Mucosa of gallbladder (tissue), 1 donor: ENCODE results near the gene DPEP1. TPM values are rescaled to one million over a fixed set of nuclear protein-coding genes. Genes with fewer than 3 reads are reported as not detected.
"Not testable (repeated sequence)": the region's sequence is repeated elsewhere in the genome, so short reads cannot be mapped to it uniquely, and the experiment has no call there.

Experiments
- DNase-seq: peaks from one replicate; pipeline ENCODE4 v3.0.0-alpha.2; 2020; ENCODE audit warnings: low spot score
- total RNA-seq: library from RNA; stranded (reverse); gene quantifications from one replicate; pipeline ENCODE4 v1.2.1, GENCODE V29; 2021
- donor health status: DM: no; HTN: no; CAD: no.

DPEP1 gene
- total RNA-seq, 1 donor from 2014 or later = 2.5 TPM

DNA sequence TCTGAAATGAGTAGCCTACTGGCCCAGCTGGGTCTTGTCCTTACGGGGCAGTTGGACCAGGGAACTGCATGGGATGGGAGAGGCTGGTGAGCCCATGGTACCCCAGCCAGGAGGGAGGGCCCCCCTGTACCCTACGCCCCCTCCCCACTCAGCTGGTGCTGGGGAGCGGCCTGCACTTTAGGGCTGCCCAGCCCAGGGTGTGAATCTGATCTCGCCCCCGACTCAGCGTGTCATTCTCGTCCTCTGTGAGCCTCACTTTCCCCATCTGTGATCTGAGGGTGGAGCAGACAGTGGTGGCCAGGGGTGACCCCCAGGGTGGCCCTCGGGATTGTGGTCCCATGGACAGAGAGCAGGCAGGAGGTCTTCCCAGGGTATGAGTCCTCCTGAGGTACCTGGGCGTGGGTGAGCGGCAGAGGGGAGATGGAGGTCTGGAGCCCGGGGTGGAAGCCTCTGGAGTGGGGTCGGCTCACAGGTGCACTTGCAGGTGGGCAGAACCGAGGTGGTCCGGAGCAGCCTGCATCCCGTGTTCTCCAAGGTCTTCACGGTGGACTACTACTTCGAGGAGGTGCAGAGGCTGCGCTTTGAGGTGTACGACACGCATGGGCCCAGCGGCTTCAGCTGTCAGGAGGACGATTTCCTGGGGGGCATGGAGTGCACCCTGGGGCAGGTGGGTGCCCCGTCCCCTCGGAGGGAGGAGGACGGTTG, 36.2 kb upstream of the DPEP1 start:
- DNase-seq = no peak

DNA sequence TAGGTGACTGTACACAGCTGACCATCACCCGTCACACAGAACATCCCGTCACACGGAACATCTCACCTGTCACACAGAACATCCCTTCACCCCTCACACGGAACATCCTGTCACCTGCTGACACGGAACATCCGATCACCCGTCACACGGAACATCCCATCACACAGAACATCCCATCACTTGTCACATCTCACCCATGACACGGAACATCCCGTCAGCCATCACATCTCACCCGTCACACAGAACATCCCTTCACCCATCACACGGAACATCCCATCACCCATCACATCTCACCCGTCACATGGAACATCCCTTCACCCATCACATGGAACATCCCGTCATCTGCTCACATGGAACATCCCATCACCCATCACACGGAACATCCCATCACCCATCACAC, 34.1 kb upstream of the DPEP1 start:
- DNase-seq = no peak

DNA sequence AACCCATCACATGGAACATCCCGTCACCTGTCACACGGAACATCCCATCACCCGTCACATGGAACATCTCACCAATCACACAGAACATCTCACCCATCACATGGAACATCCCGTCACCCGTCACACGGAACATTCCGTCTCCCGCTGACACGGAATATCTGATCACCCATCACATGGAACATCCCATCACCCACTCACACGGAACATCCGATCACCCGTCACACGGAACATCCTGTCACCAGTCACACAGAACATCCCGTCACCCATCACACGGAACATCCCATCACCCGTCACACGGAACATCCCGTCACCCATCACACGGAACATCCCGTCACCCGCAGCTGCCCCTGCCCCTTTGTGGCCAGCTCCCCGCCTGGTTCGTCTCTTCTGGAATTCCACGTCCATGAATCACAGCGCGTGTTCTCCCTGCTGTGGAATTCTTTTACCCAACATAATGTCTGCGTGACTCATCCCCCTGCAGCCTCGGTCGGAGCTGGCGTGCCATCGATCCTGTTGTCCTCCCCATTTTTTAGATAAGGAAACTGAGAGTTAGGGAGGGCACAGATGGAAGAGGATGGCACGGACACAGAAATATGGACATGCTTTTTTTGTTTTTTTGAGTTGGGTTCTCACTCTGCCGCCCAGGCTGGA, 32.3 kb upstream of the DPEP1 start:
- DNase-seq = peak; percentile 70

DNA sequence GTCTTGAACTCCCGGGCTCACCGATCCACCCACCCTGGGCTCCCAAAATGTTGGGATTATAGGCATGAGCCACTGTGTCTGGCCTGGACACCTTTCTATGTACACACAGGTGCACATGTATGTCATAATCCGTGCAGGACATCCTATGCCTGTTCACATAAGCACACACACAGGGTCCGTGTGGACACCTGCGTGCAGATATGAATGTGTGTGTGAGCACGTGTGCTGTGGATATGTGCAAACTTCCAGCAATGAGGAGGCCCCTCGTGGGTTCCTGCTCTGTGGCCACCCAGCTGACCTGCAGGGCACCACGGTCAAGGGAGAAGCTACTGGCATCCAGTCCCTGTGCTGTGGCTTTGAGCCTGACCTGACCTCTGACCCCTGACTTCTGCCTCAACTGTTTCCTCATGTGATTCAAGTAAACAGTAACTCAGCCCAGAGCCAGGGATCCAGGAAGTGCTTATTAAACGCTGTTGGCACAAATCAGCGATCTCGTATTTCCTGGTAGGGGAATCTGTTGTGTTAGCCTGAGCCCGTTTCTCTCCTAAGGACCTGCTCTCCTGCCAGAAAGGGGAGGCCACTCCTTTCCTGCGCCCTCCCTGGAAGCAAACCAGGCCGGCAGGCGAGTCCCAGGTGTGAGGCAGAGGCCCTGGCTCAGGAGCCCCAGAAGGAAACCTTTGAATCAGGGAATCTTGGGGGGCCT, 31.4 kb upstream of the DPEP1 start:
- peak; percentile 88 for DNase-seq

DNA sequence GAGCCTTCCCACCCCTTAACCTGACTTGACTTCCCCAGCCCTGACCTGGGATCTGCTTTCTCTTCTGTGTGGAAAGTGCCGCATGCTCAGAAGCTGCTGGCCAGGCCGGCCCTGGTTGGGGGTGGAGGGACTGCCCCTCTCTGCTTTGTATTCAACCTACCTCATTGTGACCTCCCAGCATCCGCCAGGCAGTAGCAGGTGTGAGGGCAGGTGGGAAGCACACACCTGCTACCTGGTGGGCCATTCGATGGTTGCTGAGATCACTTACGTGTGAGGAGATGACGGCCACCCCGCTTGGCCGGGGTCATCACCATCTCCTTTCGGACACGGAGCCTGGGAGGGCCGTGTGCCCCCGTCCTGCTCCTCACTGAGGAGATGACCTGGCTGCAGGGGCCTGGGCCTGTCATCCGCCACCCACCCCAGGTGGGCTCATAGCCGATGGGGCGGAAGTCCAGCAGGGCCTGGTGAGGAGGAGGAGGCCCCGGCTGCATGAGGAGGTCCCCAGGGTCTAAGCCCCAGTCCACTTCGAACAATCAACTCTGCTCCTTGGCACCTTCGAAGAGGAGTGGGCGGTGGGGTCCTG, 30.7 kb upstream of the DPEP1 start:
- no peak for DNase-seq

GRCh38 chr16:89583197-89583894, 30.1 kb upstream of the DPEP1 start:
- no peak for DNase-seq

DNA sequence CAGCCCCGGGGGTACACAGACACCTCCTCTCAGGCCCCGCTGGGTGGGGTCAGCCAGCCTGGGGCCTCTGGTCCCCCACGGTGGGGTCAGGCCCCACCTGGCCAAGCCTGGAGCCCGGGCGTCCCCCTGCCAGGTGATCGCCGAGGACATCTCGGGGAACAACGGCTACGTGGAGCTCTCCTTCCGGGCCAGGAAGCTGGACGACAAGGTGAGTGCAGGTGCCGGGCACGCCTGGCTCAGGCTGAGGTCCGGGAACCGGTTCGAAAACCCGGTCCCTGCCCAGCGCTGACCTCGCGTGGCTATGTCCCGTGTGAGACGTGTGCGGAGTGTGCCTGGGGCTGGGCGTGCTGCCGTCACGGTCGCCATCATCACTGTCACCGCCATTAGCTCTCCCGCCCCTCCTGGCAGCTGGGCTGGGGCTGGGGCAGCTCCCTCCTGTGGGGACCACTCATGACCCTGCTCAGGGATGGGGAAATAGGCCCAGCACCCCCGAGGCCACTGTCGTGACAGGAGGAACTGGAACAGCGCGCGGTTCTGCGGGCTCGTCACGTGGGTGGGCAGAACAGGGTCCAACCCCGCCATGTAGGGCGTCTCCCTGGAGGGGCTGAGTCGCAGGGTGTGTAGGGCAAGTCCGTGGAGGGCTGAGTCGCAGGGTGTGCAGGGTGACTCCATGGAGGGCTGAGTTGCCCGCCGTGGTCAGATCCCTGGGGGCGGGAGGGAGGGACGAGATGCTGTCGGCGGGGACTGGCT, 29.4 kb upstream of the DPEP1 start:
- no peak for DNase-seq

DNA sequence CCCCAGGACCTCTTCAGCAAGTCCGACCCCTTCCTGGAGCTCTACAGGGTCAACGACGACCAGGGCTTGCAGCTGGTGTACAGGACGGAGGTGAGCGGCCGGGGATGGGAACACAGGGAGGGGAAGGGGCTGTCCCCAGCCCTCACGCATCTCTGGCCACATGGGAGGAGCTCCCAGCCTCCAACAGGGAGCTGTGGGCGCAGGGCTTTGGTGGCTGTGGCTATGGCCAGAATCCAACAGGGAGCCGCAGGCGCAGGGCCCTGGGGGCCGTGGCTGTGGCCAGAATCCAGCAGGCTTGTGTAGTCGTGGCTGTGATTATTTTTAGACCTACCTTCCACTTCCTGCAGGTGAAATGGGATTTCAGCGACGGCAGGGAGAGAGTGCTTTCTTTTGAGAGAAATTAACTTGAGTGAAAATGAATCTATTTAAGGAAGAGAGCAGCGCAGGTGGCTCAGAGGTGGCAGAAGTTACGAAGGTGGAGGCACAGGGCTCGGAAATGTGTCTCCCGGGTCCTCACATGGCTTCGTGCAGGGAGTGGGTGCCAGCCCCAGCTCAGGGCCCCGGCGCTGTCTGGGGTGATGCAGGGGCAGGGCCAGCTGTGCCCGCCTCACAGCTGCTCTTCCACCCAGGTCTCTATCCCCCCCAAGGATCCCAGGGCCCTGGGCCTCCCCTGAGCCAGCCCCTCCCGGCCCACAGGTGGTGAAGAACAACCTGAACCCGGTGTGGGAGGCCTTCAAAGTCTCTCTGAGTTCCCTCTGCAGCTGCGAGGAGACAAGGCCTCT, 28.5 kb upstream of the DPEP1 start:
- DNase-seq = no peak

DNA sequence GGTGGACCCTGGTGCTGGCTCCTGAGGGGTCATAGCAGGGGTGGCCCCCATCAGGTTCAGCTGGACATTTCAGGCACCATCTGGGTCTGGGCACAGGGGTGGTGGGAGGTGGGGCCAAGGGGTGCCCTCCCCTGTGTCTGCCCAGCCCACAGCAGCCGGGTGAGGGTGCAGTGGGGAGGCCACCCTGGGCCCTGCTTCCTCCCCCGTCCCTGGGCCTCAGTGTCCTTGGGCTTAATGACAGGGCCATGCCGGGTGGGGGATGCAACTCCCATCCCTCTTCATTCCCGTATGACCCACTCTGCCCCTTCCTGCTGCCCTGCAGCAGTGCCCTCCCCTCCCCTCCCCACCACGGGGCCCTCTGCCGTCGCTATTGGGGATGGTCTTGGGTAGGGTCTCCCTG, 27.2 kb upstream of the DPEP1 start:
- no peak for DNase-seq

- DNase-seq = no peak
These were observed 26.6 kb upstream of the DPEP1 start for GRCh38 chr16:89586853-89587252.

DNA sequence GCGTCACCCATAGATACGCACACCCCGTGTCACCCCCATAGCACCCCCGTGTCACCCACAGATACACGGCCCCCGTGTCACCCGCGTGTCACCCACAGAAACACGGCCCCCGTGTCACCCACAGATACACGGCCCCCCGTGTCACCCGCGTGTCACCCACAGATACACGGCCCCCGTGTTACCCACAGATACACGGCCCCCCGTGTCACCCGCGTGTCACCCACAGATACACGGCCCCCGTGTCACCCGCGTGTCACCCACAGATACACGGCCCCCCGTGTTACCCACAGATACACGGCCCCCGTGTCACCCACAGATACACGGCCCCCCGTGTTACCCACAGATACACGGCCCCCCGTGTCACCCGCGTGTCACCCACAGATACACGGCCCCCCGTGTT, 25.8 kb upstream of the DPEP1 start:
- not testable (repeated sequence) for DNase-seq

DNA sequence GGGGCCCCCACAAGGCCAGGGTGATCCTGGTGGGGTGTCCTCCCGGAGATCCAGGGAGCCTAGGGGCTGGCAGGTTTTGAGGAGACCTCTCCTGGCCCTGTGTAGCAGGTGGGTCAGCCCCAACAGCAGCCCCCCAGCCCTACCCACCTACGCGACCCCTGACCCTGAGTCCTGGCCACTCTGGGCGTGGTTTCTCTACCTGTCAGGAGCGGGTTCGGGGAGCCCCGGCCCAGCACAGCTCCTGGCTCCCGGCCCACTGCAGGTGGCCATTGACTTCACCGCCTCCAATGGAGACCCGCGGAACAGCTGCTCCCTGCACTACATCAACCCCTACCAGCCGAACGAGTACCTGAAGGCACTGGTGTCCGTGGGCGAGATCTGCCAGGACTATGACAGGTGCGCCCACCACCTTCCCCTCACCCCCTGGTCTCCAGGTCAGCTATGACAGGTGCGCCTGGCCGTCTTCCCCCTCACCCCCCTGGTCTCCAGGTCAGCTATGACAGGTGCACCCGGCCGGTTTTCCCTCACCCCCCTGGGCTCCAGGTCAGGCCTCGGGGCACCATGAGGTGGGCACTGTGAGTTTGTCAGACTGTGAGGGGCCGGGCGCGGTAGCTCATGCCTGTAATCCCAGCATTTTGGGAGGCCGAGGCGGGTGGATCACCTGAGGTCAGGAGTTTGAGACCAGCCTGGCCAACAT, 24.9 kb upstream of the DPEP1 start:
- DNase-seq = no peak

- no peak for DNase-seq
These were observed 24.1 kb upstream of the DPEP1 start for GRCh38 chr16:89589241-89589926.

- DNase-seq = no peak
These were observed 19.6 kb upstream of the DPEP1 start for GRCh38 chr16:89593841-89594240.

GRCh38 chr16:89595330-89596060, 17.9 kb upstream of the DPEP1 start:
- DNase-seq = no peak

- DNase-seq = no peak
These were observed 17.3 kb upstream of the DPEP1 start for GRCh38 chr16:89596061-89596689.

DNA sequence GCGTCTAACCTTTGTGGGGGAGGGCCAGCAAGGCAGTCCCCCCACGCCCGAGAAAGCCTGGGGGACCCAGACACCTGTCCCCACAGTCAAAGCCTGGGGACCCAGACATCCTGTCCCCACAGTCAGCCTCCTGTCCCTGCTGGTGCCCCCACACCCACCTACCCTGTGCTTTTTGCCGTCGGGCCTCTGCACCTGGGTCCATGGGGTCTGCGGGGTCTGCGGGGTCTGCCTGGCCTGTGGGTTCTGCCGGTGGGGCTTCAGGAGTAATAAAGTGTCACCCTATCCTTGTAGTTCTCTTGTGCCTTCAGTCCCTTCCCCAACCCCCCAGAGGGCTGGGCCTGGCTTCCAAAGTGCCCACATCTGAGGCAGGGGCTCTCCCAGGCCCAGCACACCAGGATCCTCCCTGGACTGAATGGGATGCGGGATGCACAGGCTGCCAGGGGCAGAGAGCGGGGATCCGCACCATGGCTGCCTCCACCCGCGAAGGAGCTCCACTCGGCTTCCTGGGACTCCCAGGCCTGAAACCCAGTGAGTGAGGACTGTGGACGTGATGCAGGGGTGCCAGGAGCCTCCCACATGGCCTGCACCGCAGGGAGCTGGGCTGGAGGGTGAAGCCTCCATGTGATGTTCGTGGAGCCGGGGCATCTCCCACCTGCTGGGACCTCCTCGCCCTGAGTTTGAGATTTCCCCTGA, 16.3 kb upstream of the DPEP1 start:
- DNase-seq = no peak
